ENCODE results near the gene HSPB7.

The HSPB7 gene

GRCh38 chr1:16055613-16056520 is 38.0 kb upstream of the HSPB7 start:
- TF ChIP-seq REST (IDR thresholded peaks at IDR 0.05; ENCODE audit: insufficient read depth in 1 of 2, low read depth in 2 of 2, low read length in 2 of 2): no peak
- TF ChIP-seq FOXP2 (optimal IDR thresholded peaks at IDR 0.05; ENCODE audit: borderline replicate concordance, extremely low read depth, extremely low read length, insufficient read depth): peak; percentile 40
- no peak for TF ChIP-seq TAF1 (IDR thresholded peaks at IDR 0.05; ENCODE audit: borderline replicate concordance, insufficient read depth, low read length)
- no peak for TF ChIP-seq POLR2AphosphoS5 (IDR thresholded peaks at IDR 0.05; ENCODE audit: low read depth, low read length)

GRCh38 chr1:16054598-16055540 is 37.0 kb upstream of the HSPB7 start:
- no peak for TF ChIP-seq FOXP2 (optimal IDR thresholded peaks at IDR 0.05; ENCODE audit: borderline replicate concordance, extremely low read depth, extremely low read length, insufficient read depth)

GRCh38 chr1:16053781-16054502 is 36.1 kb upstream of the HSPB7 start:
- TF ChIP-seq TAF1 (IDR thresholded peaks at IDR 0.05; ENCODE audit: borderline replicate concordance, insufficient read depth, low read length): no peak
- no peak for TF ChIP-seq FOXP2 (optimal IDR thresholded peaks at IDR 0.05; ENCODE audit: borderline replicate concordance, extremely low read depth, extremely low read length, insufficient read depth)
- no peak for TF ChIP-seq REST (IDR thresholded peaks at IDR 0.05; ENCODE audit: insufficient read depth in 1 of 2, low read depth in 2 of 2, low read length in 2 of 2)
- TF ChIP-seq POLR2AphosphoS5 (IDR thresholded peaks at IDR 0.05; ENCODE audit: low read depth, low read length): no peak
- no peak for TF ChIP-seq SIN3A (IDR thresholded peaks at IDR 0.05; ENCODE audit: borderline replicate concordance, insufficient read depth, low read length)

- TF ChIP-seq FOXP2 (optimal IDR thresholded peaks at IDR 0.05; ENCODE audit: borderline replicate concordance, extremely low read depth, extremely low read length, insufficient read depth) (no peak), SIN3A (IDR thresholded peaks at IDR 0.05; ENCODE audit: borderline replicate concordance, insufficient read depth, low read length) (no peak), POLR2AphosphoS5 (IDR thresholded peaks at IDR 0.05; ENCODE audit: low read depth, low read length) (no peak), TAF1 (IDR thresholded peaks at IDR 0.05; ENCODE audit: borderline replicate concordance, insufficient read depth, low read length) (no peak), REST (IDR thresholded peaks at IDR 0.05; ENCODE audit: insufficient read depth in 1 of 2, low read depth in 2 of 2, low read length in 2 of 2) (no peak)
Observed at GRCh38 chr1:16051039-16051438, 33.2 kb upstream of the HSPB7 start.

GRCh38 chr1:16050328-16050727 is 32.5 kb upstream of the HSPB7 start:
- TF ChIP-seq SIN3A (IDR thresholded peaks at IDR 0.05; ENCODE audit: borderline replicate concordance, insufficient read depth, low read length) (no peak), POLR2AphosphoS5 (IDR thresholded peaks at IDR 0.05; ENCODE audit: low read depth, low read length) (no peak), REST (IDR thresholded peaks at IDR 0.05; ENCODE audit: insufficient read depth in 1 of 2, low read depth in 2 of 2, low read length in 2 of 2) (no peak), TAF1 (IDR thresholded peaks at IDR 0.05; ENCODE audit: borderline replicate concordance, insufficient read depth, low read length) (no peak), FOXP2 (optimal IDR thresholded peaks at IDR 0.05; ENCODE audit: borderline replicate concordance, extremely low read depth, extremely low read length, insufficient read depth) (no peak)

Data from PFSK-1 (cell line).